Measurements from ENCODE around the gene CRTC3.

GRCh38 chr15:90481023-90481422 is 48.7 kb upstream of the CRTC3 start:
- no peak for TF ChIP-seq CTCF (IDR thresholded peaks at IDR 0.05; ENCODE audit: insufficient read depth, low read depth, low read length)
- TF ChIP-seq EZH2 (IDR thresholded peaks at IDR 0.05; ENCODE audit: insufficient read depth, low read length), result no peak
